NB4 (cell line): Measurements from ENCODE around the gene ABCG4.
"Not testable (repeated sequence)": the region's sequence is repeated elsewhere in the genome, so short reads cannot be mapped to it uniquely, and the experiment has no call there.

Experiments
- DNase-seq: peaks from one replicate; pipeline ENCODE4 v3.0.0; 2010; ENCODE audit warnings: low read depth
- H3K4me3 ChIP-seq: one replicate; pipeline ENCODE4 v1.5.1; 2011; ENCODE audit warnings: mild to moderate bottlenecking, low read depth, low read length, moderate library complexity
- CTCF ChIP-seq: IDR thresholded peaks from one replicate; pipeline ENCODE4 v1.5.1; 2012; ENCODE audit warnings: low read depth, low read length
- MYC ChIP-seq: IDR thresholded peaks from 2 replicates; pipeline ENCODE4 v1.6.1; 2011; ENCODE audit warnings: low read depth, low read length
- POLR2A ChIP-seq: IDR thresholded peaks from 2 replicates; pipeline ENCODE4 v1.6.1; 2011; ENCODE audit warnings: mild to moderate bottlenecking; ENCODE audit not compliant: insufficient read length; ENCODE audit errors: extremely low read depth
- TF ChIP-seq, protein P1 (sequence below): IDR thresholded peaks from 2 replicates; pipeline ENCODE4 v1.6.1; 2011; ENCODE audit warnings: low read depth, low read length

The ABCG4 gene

DNA sequence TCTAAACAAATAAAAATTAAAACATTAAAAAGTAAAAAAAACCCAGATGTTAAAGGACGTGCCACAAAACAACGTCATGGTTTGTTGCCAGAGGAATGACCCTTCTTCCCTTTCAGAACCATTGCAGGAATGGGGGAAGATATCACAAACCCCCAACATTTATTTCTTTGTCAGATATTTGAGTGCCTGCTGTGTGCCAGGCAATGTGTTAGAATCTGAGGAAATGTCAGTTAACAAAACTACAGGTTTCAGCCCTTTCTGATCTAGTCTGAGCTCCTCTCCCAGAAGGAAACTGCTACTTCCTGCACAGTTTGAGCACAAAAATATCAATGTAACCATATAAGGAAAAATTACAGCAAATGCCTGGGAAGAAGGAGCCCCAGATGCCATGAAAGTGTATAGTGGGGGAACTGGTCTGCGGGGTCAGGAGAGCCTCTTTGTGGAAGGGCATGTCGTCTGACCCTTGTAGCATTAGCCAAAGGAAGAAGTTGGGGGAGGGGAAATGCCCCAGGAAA lies 29.4 kb downstream of the ABCG4 start:
- no peak overlapping the region for H3K4me3 ChIP-seq
- no peak for DNase-seq
- TF ChIP-seq POLR2A = no peak
- no peak for TF ChIP-seq MYC
- no peak for TF ChIP-seq CTCF
- TF ChIP-seq, protein P1, sequence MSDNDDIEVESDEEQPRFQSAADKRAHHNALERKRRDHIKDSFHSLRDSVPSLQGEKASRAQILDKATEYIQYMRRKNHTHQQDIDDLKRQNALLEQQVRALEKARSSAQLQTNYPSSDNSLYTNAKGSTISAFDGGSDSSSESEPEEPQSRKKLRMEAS = no peak

GRCh38 chr11:119179342-119179741 lies 30.5 kb downstream of the ABCG4 start:
- TF ChIP-seq CTCF (no peak), POLR2A (no peak), MYC (no peak)
- TF ChIP-seq, protein P1 = no peak
- no peak overlapping the region for H3K4me3 ChIP-seq
- DNase-seq = no peak

GRCh38 chr11:119179983-119180382 lies 31.1 kb downstream of the ABCG4 start:
- DNase-seq = no peak
- no peak overlapping the region for H3K4me3 ChIP-seq
- TF ChIP-seq POLR2A (no peak), CTCF (no peak), MYC (no peak)
- TF ChIP-seq, protein P1 = no peak

DNA sequence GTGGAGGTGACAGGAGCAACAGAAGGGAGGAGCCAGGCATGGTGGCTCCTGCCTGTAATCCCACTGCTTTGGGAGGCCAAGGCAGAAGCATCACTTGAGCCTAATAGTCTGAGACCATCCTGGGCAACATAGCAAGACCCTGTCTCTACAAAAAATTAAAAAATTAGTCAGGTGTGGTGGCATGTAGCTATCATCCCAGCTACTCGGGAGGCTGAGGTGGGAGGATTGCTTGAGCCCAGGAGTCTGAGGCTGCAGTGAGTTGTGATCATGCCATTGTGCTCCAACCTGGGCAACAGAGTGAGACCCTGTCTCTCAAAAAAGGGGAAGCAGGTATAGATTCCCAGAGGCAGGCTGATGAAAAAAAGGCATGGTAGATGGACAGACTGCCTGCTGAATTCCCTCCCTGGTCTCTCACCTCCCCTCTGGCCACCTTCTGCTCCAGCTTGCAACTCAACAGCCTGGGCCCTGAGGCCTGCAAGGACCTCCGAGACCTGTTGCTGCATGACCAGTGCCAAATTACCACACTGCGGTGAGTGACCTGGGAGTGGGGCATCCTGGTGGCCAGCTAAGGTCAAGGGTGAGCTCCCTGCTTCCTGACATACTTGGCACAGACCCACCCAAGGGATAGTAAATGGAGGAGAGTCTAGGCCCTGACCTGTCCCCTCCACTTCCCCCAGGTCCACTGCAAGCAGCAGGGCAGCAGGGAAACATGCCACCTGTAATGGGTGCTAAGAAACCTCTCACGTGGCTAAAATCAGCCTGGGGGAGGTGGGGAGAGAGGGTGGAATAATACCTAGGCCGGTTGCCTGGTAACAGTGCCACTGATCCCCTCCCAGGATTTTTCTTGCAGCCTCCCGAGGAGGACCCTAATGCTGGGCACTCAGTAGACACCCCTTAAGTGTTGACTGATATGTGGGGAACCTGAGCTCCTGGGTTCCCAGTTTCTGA lies 32.2 kb downstream of the ABCG4 start:
- DNase-seq = no peak
- no peak for TF ChIP-seq MYC
- no peak for TF ChIP-seq CTCF
- TF ChIP-seq, protein P1 = no peak
- TF ChIP-seq POLR2A = no peak

GRCh38 chr11:119181677-119182412 lies 33.0 kb downstream of the ABCG4 start:
- DNase-seq = no peak
- TF ChIP-seq, protein P1 = no peak
- TF ChIP-seq POLR2A (no peak), MYC (no peak), CTCF (no peak)

More for the DNA sequence above, 32.2 kb downstream of the ABCG4 start:
- H3K4me3 ChIP-seq = no peak overlapping the region

DNA sequence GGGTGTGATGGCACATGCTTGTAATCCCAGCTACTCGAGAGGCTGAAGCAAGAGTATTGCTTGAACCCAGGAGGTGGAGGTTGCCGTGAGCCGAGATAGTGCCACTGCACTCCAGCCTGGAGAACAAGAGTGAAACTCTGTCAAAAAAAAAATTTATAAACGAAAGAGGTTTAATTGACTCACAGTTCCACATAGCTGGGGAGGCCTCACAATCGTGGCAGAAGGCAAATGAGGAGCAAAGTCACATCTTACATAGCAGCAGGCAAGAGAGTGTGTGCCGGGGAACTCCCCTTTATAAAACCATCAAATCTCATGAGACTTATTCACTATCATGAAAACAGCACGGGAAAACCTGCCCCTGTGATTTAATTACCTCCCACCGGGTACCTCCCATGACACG lies 35.5 kb downstream of the ABCG4 start:
- H3K4me3 ChIP-seq, DNase-seq: not testable (repeated sequence)

More at GRCh38 chr11:119181677-119182412, 33.0 kb downstream of the ABCG4 start:
- no peak overlapping the region for H3K4me3 ChIP-seq
